HEK293 (cell line): ENCODE measurements around the gene OTOS.

Experiments
- CTCF ChIA-PET: fragments of 350-600 bp; formaldehyde crosslinking; extraction: SDS; loops from one replicate; lab custom pipeline; 2021; ENCODE audit warnings: antibody characterized with exemption; lab: Yijun Ruan, JAX
- POLR2A ChIA-PET: fragments of 300-600 bp; formaldehyde crosslinking; extraction: SDS; loops from one replicate; lab custom pipeline; 2020; ENCODE audit warnings: antibody characterized with exemption, inconsistent platforms; lab: Yijun Ruan, JAX
- H3K27ac ChIP-seq: fragments of 200-500 bp; sonication (Bioruptor generic); 2 replicates; pipeline ENCODE4 v1.5.1; 2014; ENCODE audit warnings: low read depth, low read length, control low read depth, inconsistent platforms; ENCODE audit errors: extremely low read depth
- H3K36me3 ChIP-seq, 2 experiments: fragments of 200-500 bp in 1 of 2; sonication (Bioruptor generic) in 1 of 2; 1 replicate in 1 of 2; 2 replicates in 1 of 2; pipeline ENCODE4 v1.5.1; 2014 to 2017; ENCODE audit warnings: inconsistent platforms in 2 of 2, low read length in 2 of 2; ENCODE audit not compliant: control insufficient read depth in 2 of 2, insufficient read depth in 1 of 2
- H3K4me1 ChIP-seq: fragments of 200-500 bp; sonication (Bioruptor generic); 2 replicates; pipeline ENCODE4 v1.5.1; 2014; ENCODE audit warnings: mild to moderate bottlenecking, low read length, inconsistent platforms; ENCODE audit not compliant: control insufficient read depth, insufficient read depth
- H3K4me3 ChIP-seq: 2 replicates; pipeline ENCODE4 v1.5.1; 2011; ENCODE audit warnings: low read depth, mild to moderate bottlenecking, control low read depth, low read length, moderate library complexity
- H3K9me3 ChIP-seq: fragments of 200-500 bp; sonication (Bioruptor generic); 2 replicates; pipeline ENCODE4 v1.5.1; 2014; ENCODE audit warnings: low read depth, low read length, inconsistent platforms; ENCODE audit not compliant: control insufficient read depth, insufficient read depth
- GFI1B ChIP-seq: fragments of 450-650 bp; formaldehyde crosslinking; IDR thresholded peaks from 2 replicates; pipeline ENCODE4 v1.5.1; 2016; ENCODE audit warnings: missing biosample characterization, missing genetic modification characterization
- GLIS1 ChIP-seq: fragments of 450-650 bp; formaldehyde crosslinking; IDR thresholded peaks from 2 replicates; pipeline ENCODE4 v1.5.1; 2016; ENCODE audit warnings: missing biosample characterization, missing genetic modification characterization
- KLF10 ChIP-seq: fragments of 450-650 bp; IDR thresholded peaks from 2 replicates; pipeline ENCODE4 v1.5.1; 2018; ENCODE audit warnings: missing biosample characterization, mild to moderate bottlenecking, missing genetic modification characterization
- KLF16 ChIP-seq: fragments of 450-650 bp; formaldehyde crosslinking; IDR thresholded peaks from 2 replicates; pipeline ENCODE4 v1.5.1; 2017; ENCODE audit warnings: missing biosample characterization, missing genetic modification characterization
- OSR2 ChIP-seq: fragments of 450-650 bp; formaldehyde crosslinking; IDR thresholded peaks from 2 replicates; pipeline ENCODE4 v1.5.1; 2016; ENCODE audit warnings: missing biosample characterization, missing genetic modification characterization
- SP2 ChIP-seq: fragments of 450-650 bp; formaldehyde crosslinking; IDR thresholded peaks from 2 replicates; pipeline ENCODE4 v1.5.1; 2016; ENCODE audit warnings: missing biosample characterization, missing genetic modification characterization
- SP3 ChIP-seq: fragments of 450-650 bp; formaldehyde crosslinking; IDR thresholded peaks from 2 replicates; pipeline ENCODE4 v1.5.1; 2016; ENCODE audit warnings: missing biosample characterization, missing genetic modification characterization
- ZBTB7A ChIP-seq: fragments of 450-650 bp; formaldehyde crosslinking; IDR thresholded peaks from 2 replicates; pipeline ENCODE4 v1.5.1; 2016; ENCODE audit warnings: low read depth, missing biosample characterization, missing genetic modification characterization
- ZEB2 ChIP-seq: fragments of 450-650 bp; formaldehyde crosslinking; IDR thresholded peaks from 2 replicates; pipeline ENCODE4 v1.5.1; 2016; ENCODE audit warnings: missing biosample characterization, missing genetic modification characterization
- ZIC2 ChIP-seq: fragments of 450-650 bp; formaldehyde crosslinking; IDR thresholded peaks from 2 replicates; pipeline ENCODE4 v1.5.1; 2016; ENCODE audit warnings: missing biosample characterization, missing genetic modification characterization
- ZNF121 ChIP-seq: fragments of 450-650 bp; formaldehyde crosslinking; IDR thresholded peaks from 2 replicates; pipeline ENCODE4 v1.5.1; 2016; ENCODE audit warnings: missing biosample characterization, missing genetic modification characterization
- ZNF221 ChIP-seq: fragments of 450-650 bp; formaldehyde crosslinking; IDR thresholded peaks from 2 replicates; pipeline ENCODE4 v1.5.1; 2017; ENCODE audit warnings: missing biosample characterization, missing genetic modification characterization, borderline replicate concordance
- ZNF223 ChIP-seq: fragments of 450-650 bp; formaldehyde crosslinking; IDR thresholded peaks from 2 replicates; pipeline ENCODE4 v1.5.1; 2016; ENCODE audit warnings: missing biosample characterization, missing genetic modification characterization
- ZNF354C ChIP-seq: fragments of 450-650 bp; formaldehyde crosslinking; IDR thresholded peaks from 2 replicates; pipeline ENCODE4 v1.5.1; 2016; ENCODE audit warnings: missing biosample characterization, missing genetic modification characterization, low read depth, borderline replicate concordance
- ZNF366 ChIP-seq: fragments of 450-650 bp; formaldehyde crosslinking; conservative IDR thresholded peaks from 2 replicates; pipeline ENCODE4 v1.5.1; 2016; ENCODE audit warnings: missing biosample characterization, missing genetic modification characterization
- ZNF423 ChIP-seq: fragments of 450-650 bp; formaldehyde crosslinking; IDR thresholded peaks from 2 replicates; pipeline ENCODE4 v1.5.1; 2016; ENCODE audit warnings: missing biosample characterization, missing genetic modification characterization
- ZNF548 ChIP-seq: fragments of 450-650 bp; formaldehyde crosslinking; IDR thresholded peaks from 2 replicates; pipeline ENCODE4 v1.5.1; 2016; ENCODE audit warnings: missing biosample characterization, missing genetic modification characterization
- ZNF560 ChIP-seq: fragments of 450-650 bp; formaldehyde crosslinking; IDR thresholded peaks from 2 replicates; pipeline ENCODE4 v1.5.1; 2017; ENCODE audit warnings: missing biosample characterization, missing genetic modification characterization, borderline replicate concordance
- ZNF571 ChIP-seq: fragments of 450-650 bp; formaldehyde crosslinking; IDR thresholded peaks from 2 replicates; pipeline ENCODE4 v1.5.0; 2017; ENCODE audit warnings: missing biosample characterization, missing genetic modification characterization
- ZNF585B ChIP-seq: fragments of 450-650 bp; formaldehyde crosslinking; IDR thresholded peaks from 2 replicates; pipeline ENCODE4 v1.5.1; 2016; ENCODE audit warnings: missing biosample characterization, missing genetic modification characterization
- ZNF658 ChIP-seq: fragments of 450-650 bp; formaldehyde crosslinking; IDR thresholded peaks from 2 replicates; pipeline ENCODE4; 2016; ENCODE audit warnings: missing biosample characterization, missing genetic modification characterization
- ZNF664 ChIP-seq: fragments of 450-650 bp; formaldehyde crosslinking; IDR thresholded peaks from 2 replicates; pipeline ENCODE4 v1.5.1; 2016; ENCODE audit warnings: missing biosample characterization, missing genetic modification characterization
- ZNF677 ChIP-seq: fragments of 450-650 bp; IDR thresholded peaks from 2 replicates; pipeline ENCODE4 v1.5.0; 2018; ENCODE audit warnings: missing biosample characterization, mild to moderate bottlenecking, missing genetic modification characterization, moderate library complexity
- ZNF701 ChIP-seq: fragments of 450-650 bp; formaldehyde crosslinking; IDR thresholded peaks from 2 replicates; pipeline ENCODE4 v1.5.1; 2016; ENCODE audit warnings: missing biosample characterization, missing genetic modification characterization
- ZSCAN16 ChIP-seq: fragments of 450-650 bp; formaldehyde crosslinking; IDR thresholded peaks from 2 replicates; pipeline ENCODE4 v1.5.1; 2016; ENCODE audit warnings: missing biosample characterization, missing genetic modification characterization
- TF ChIP-seq, protein P1 (sequence below): fragments of 450-650 bp; formaldehyde crosslinking; IDR thresholded peaks from 2 replicates; pipeline ENCODE4 v1.5.1; 2016; ENCODE audit warnings: missing biosample characterization, missing genetic modification characterization, low read depth
- TF ChIP-seq, protein P2 (sequence below): fragments of 450-650 bp; formaldehyde crosslinking; IDR thresholded peaks from 2 replicates; pipeline ENCODE4 v1.5.1; 2017; ENCODE audit warnings: missing biosample characterization, missing genetic modification characterization
- TF ChIP-seq, protein P3 (sequence below): fragments of 450-650 bp; formaldehyde crosslinking; IDR thresholded peaks from 2 replicates; pipeline ENCODE4 v1.5.1; 2016; ENCODE audit warnings: missing biosample characterization, missing genetic modification characterization
- TF ChIP-seq, protein P4 (sequence below): sonication (generic); formaldehyde crosslinking; IDR thresholded peaks from 2 replicates; pipeline ENCODE4 v1.8.1; 2022; ENCODE audit warnings: mild to moderate bottlenecking, moderate library complexity, missing genetic modification reagents

OTOS gene

DNA sequence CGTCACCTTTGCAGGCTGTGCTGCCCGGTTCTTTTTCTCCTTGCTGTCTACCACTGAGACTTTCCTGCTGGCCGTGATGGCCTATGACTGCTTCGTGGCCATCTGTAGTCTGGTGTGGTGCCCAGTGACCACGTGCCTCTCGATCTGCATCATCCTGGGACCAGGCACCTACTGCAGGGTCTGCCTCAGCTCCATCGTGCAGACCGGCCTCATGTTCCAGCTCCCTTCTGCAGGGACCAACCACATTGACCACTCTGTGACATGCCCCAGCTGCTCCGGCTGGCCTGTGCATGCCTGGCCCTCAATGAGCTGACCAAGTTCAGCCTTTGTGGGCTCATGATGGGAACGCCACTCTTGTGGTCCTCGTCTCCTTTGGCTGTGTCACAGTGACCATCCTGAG is 31.1 kb downstream of the OTOS start:
- POLR2A ChIA-PET, result no interaction called here
- Histone ChIP-seq H3K4me3 (no peak overlapping the region), H3K36me3 (no peaks in the 10 kb centered on the region), H3K9me3 (no peaks in the 10 kb centered on the region), H3K27ac (no peak overlapping the region), H3K4me1 (peaks cover 2% of the 10 kb centered on the region; the same call in 1 of the 2 replicates)
- CTCF ChIA-PET, result no interaction called here
- TF ChIP-seq ZNF423 (no peak), ZNF585B (tag by site-specific recombination) (no peak), ZNF677 (tag by site-specific recombination) (no peak), KLF10 (tag by site-specific recombination) (no peak), KLF16 (tag by site-specific recombination) (no peak), ZNF701 (tag by site-specific recombination) (no peak), ZSCAN16 (tag by site-specific recombination) (no peak), ZNF571 (tag by site-specific recombination) (no peak), GFI1B (tag by site-specific recombination) (no peak), ZNF560 (tag by site-specific recombination) (no peak), ZEB2 (tag by site-specific recombination) (no peak), SP3 (tag by site-specific recombination) (no peak), SP2 (no peak), ZNF121 (no peak), GLIS1 (tag by site-specific recombination) (no peak), ZNF223 (no peak)
- TF ChIP-seq, protein P1, sequence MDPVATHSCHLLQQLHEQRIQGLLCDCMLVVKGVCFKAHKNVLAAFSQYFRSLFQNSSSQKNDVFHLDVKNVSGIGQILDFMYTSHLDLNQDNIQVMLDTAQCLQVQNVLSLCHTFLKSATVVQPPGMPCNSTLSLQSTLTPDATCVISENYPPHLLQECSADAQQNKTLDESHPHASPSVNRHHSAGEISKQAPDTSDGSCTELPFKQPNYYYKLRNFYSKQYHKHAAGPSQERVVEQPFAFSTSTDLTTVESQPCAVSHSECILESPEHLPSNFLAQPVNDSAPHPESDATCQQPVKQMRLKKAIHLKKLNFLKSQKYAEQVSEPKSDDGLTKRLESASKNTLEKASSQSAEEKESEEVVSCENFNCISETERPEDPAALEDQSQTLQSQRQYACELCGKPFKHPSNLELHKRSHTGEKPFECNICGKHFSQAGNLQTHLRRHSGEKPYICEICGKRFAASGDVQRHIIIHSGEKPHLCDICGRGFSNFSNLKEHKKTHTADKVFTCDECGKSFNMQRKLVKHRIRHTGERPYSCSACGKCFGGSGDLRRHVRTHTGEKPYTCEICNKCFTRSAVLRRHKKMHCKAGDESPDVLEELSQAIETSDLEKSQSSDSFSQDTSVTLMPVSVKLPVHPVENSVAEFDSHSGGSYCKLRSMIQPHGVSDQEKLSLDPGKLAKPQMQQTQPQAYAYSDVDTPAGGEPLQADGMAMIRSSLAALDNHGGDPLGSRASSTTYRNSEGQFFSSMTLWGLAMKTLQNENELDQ (tag by site-specific recombination), result no peak

DNA sequence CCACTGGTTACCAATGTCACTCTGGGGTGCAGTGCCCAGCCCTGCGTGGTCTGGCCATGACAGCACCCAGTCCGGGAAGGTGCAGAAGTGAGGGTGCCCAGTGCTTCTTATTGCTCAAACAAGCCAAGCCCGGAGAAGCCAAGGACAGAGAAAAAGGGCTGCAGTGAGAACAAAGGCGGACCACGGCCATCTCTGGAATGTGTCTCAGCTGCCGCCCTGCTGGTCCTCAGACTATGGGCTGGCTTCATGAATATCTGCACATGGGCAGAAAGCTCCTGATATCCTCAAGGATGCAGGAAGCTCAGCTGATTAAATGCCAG is 33.0 kb downstream of the OTOS start:
- ChIA-PET CTCF (interaction anchor here (1.0 kb wide), 1 partner anchor 116 kb away, joined by 3 read pairs; no protein-coding TSS in a partner anchor), POLR2A (no interaction called here)
- H3K4me3 ChIP-seq, result no peak overlapping the region
- H3K27ac ChIP-seq, result no peak overlapping the region
- peaks cover 2% of the 10 kb centered on the region; the same call in 1 of the 2 replicates for H3K4me1 ChIP-seq
- H3K36me3 ChIP-seq, result no peaks in the 10 kb centered on the region
- no peaks in the 10 kb centered on the region for H3K9me3 ChIP-seq
- TF ChIP-seq ZNF354C (tag by site-specific recombination) (no peak), ZIC2 (no peak), ZNF664 (tag by site-specific recombination) (no peak), ZNF221 (tag by site-specific recombination) (no peak), KLF16 (tag by site-specific recombination) (no peak), ZNF658 (no peak), ZBTB7A (tag by site-specific recombination) (no peak), OSR2 (tag by site-specific recombination) (no peak), ZNF366 (tag by site-specific recombination) (no peak), ZNF548 (no peak)
- TF ChIP-seq, protein P2, sequence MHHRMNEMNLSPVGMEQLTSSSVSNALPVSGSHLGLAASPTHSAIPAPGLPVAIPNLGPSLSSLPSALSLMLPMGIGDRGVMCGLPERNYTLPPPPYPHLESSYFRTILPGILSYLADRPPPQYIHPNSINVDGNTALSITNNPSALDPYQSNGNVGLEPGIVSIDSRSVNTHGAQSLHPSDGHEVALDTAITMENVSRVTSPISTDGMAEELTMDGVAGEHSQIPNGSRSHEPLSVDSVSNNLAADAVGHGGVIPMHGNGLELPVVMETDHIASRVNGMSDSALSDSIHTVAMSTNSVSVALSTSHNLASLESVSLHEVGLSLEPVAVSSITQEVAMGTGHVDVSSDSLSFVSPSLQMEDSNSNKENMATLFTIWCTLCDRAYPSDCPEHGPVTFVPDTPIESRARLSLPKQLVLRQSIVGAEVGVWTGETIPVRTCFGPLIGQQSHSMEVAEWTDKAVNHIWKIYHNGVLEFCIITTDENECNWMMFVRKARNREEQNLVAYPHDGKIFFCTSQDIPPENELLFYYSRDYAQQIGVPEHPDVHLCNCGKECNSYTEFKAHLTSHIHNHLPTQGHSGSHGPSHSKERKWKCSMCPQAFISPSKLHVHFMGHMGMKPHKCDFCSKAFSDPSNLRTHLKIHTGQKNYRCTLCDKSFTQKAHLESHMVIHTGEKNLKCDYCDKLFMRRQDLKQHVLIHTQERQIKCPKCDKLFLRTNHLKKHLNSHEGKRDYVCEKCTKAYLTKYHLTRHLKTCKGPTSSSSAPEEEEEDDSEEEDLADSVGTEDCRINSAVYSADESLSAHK, result no peak
- TF ChIP-seq, protein P3, sequence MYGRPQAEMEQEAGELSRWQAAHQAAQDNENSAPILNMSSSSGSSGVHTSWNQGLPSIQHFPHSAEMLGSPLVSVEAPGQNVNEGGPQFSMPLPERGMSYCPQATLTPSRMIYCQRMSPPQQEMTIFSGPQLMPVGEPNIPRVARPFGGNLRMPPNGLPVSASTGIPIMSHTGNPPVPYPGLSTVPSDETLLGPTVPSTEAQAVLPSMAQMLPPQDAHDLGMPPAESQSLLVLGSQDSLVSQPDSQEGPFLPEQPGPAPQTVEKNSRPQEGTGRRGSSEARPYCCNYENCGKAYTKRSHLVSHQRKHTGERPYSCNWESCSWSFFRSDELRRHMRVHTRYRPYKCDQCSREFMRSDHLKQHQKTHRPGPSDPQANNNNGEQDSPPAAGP (tag by site-specific recombination), result no peak
- TF ChIP-seq, protein P4, sequence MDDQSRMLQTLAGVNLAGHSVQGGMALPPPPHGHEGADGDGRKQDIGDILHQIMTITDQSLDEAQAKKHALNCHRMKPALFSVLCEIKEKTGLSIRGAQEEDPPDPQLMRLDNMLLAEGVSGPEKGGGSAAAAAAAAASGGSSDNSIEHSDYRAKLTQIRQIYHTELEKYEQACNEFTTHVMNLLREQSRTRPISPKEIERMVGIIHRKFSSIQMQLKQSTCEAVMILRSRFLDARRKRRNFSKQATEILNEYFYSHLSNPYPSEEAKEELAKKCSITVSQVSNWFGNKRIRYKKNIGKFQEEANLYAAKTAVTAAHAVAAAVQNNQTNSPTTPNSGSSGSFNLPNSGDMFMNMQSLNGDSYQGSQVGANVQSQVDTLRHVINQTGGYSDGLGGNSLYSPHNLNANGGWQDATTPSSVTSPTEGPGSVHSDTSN, result no peak
